Endodermal cell (in vitro differentiated cells): ENCODE data around the gene DAAM2. TPM values are rescaled to one million over a fixed set of nuclear protein-coding genes. Genes with fewer than 3 reads are reported as not detected.

Source experiments
- DNase-seq: peaks from one replicate; pipeline ENCODE4 v3.0.0-alpha.2; 2017
- H3K27ac ChIP-seq: 2 replicates; pipeline ENCODE4 v1.5.1; 2013; ENCODE audit warnings: mild to moderate bottlenecking, low read depth, low read length, moderate library complexity
- H3K27me3 ChIP-seq: 2 replicates; pipeline ENCODE4 v1.6.1; 2013; ENCODE audit warnings: mild to moderate bottlenecking, low read length, moderate library complexity; ENCODE audit not compliant: insufficient read depth, control insufficient read depth, poor library complexity, severe bottlenecking
- H3K36me3 ChIP-seq: 2 replicates; pipeline ENCODE4 v1.7.0; 2013; ENCODE audit warnings: mild to moderate bottlenecking, low read length, moderate library complexity; ENCODE audit not compliant: control insufficient read depth, insufficient read depth
- H3K4me1 ChIP-seq: one replicate; pipeline ENCODE4 v1.7.0; 2013; ENCODE audit warnings: low read length; ENCODE audit not compliant: control insufficient read depth, insufficient read depth
- H3K4me3 ChIP-seq: 2 replicates; pipeline ENCODE4 v1.5.1; 2013; ENCODE audit warnings: mild to moderate bottlenecking, low read length, moderate library complexity
- H3K9ac ChIP-seq: 2 replicates; pipeline ENCODE4 v1.6.1; 2013; ENCODE audit warnings: mild to moderate bottlenecking, low read length, moderate library complexity; ENCODE audit not compliant: poor library complexity, severe bottlenecking; ENCODE audit errors: extremely low read depth
- H3K9me3 ChIP-seq: 2 replicates; pipeline ENCODE4 v1.6.1; 2013; ENCODE audit warnings: mild to moderate bottlenecking, low read length, moderate library complexity; ENCODE audit not compliant: control insufficient read depth
- H3K27ac Mint-ChIP-seq: 2 replicates; pipeline ENCODE4 v1.8.0; 2020; ENCODE audit warnings: mixed read lengths
- H3K27me3 Mint-ChIP-seq: 2 replicates; pipeline ENCODE4 v1.8.0; 2021; ENCODE audit warnings: mild to moderate bottlenecking, mixed read lengths; ENCODE audit not compliant: insufficient read depth
- H3K36me3 Mint-ChIP-seq: 2 replicates; pipeline ENCODE4 v1.8.0; 2020; ENCODE audit warnings: low read depth, mixed read lengths
- H3K4me1 Mint-ChIP-seq: 2 replicates; pipeline ENCODE4 v1.8.0; 2020; ENCODE audit warnings: mixed read lengths
- H3K4me3 Mint-ChIP-seq: 2 replicates; pipeline ENCODE4 v1.8.0; 2020; ENCODE audit warnings: mild to moderate bottlenecking, moderate library complexity, mixed read lengths
- H3K9me3 Mint-ChIP-seq: 2 replicates; pipeline ENCODE4 v1.8.0; 2020; ENCODE audit warnings: mild to moderate bottlenecking, mixed read lengths
- CTCF ChIP-seq: fragments of 200-600 bp; sonication (generic); conservative IDR thresholded peaks from 2 replicates; pipeline ENCODE4 v1.5.0; 2021; ENCODE audit warnings: antibody characterized with exemption, mild to moderate bottlenecking
- WGBS, 2 experiments: methylation state at CpG; one replicate each; pipeline versions ENCODE4 v1.1.5 to v1.1.7; 2013; ENCODE audit warnings: missing lambda C conversion rate in 2 of 2, mixed read lengths in 1 of 2; ENCODE audit not compliant: insufficient coverage in 1 of 2, insufficient read length in 1 of 2; 5-methylcytosine and 5-hydroxymethylcytosine counted together
- total RNA-seq, 2 donors: library from RNA; stranded (reverse); fragmentation: NEBNext Ultra II Directional in 1 of 2; extraction: Animal tissue kit (Norgen Biotek cat#: 25700) in 1 of 2; gene quantifications; 2 replicates in 1 of 2; 3 replicates in 1 of 2; pipeline ENCODE4 v1.2.1, GENCODE V29; 2021

DAAM2 gene
- total RNA-seq, 2 donors from 2014 or later, result 0.33 to 1.2 TPM

- TF ChIP-seq CTCF, result no peak
- WGBS, 2 experiments, result 80 to 84% methylated on average over 1 to 6 of the region's 6 CpGs
Observed at GRCh38 chr6:39924283-39924682, 132.1 kb downstream of the DAAM2 start.

DNA sequence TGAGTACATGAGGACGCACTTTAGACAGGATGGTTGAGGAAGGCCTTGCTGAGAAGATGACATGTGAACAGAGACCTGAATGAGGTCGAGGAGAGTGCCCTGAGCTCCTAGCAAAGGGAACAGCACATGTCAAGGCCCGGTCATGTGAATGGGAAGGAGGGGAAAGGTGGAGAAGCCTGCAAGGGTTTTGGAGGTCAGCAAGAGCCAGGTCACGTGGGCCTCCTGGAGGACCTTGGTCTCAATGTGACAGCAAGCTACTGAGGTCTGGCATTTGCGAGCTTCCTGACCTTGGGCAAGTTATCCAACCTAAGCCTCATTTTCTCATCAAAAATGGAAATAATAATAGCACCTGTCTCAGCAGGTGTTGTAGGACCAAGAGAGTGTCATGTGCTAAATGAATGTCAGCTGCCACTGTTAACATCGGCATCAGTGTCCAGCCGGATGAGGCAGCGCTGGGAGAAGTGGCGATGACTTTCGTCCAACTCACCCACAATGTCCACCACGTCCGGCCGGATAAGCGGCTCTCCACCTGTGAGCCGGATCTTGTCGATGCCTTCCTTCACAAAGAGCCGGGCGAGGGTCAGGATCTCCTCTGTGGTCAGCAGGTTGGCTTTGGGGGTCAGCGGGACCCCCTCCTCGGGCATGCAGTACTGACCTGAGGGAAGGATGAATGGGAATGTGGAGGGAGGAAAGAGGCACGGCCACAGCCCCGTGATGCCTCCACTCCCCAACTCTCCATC, 133.2 kb downstream of the DAAM2 start:
- Histone ChIP-seq H3K4me1 (no peaks in the 10 kb centered on the region), H3K36me3 (no peaks in the 10 kb centered on the region), H3K27me3 (no peaks in the 10 kb centered on the region), H3K9ac (no peak overlapping the region), H3K4me3 (no peak overlapping the region), H3K27ac (no peak overlapping the region), H3K9me3 (no peaks in the 10 kb centered on the region)
- DNase-seq, result no peak
- H3K27me3 Mint-ChIP-seq, result no peaks in the 10 kb centered on the region
- no peak overlapping the region for H3K4me3 Mint-ChIP-seq
- 92 to 93% methylated on average over 5 to 21 of the region's 22 CpGs for WGBS, 2 experiments
- H3K4me1 Mint-ChIP-seq, result peaks cover 7% of the 10 kb centered on the region
- no peak for TF ChIP-seq CTCF
- H3K9me3 Mint-ChIP-seq, result peaks cover 4% of the 10 kb centered on the region
- no peak overlapping the region for H3K27ac Mint-ChIP-seq
- H3K36me3 Mint-ChIP-seq, result peaks cover 36% of the 10 kb centered on the region

More at GRCh38 chr6:39924283-39924682, 132.1 kb downstream of the DAAM2 start:
- H3K36me3 ChIP-seq, result no peaks in the 10 kb centered on the region
- no peak overlapping the region for H3K4me3 Mint-ChIP-seq
- no peaks in the 10 kb centered on the region for H3K9me3 ChIP-seq
- peaks cover 4% of the 10 kb centered on the region for H3K9me3 Mint-ChIP-seq
- no peaks in the 10 kb centered on the region for H3K27me3 ChIP-seq
- peaks cover 4% of the 10 kb centered on the region for H3K4me1 Mint-ChIP-seq
- H3K4me1 ChIP-seq, result no peaks in the 10 kb centered on the region
- peaks cover 43% of the 10 kb centered on the region for H3K36me3 Mint-ChIP-seq
- no peak overlapping the region for H3K27ac Mint-ChIP-seq
- H3K27me3 Mint-ChIP-seq, result no peaks in the 10 kb centered on the region
- H3K4me3 ChIP-seq, result no peak overlapping the region
- H3K27ac ChIP-seq, result no peak overlapping the region
- H3K9ac ChIP-seq, result no peak overlapping the region
- no peak for DNase-seq

DNA sequence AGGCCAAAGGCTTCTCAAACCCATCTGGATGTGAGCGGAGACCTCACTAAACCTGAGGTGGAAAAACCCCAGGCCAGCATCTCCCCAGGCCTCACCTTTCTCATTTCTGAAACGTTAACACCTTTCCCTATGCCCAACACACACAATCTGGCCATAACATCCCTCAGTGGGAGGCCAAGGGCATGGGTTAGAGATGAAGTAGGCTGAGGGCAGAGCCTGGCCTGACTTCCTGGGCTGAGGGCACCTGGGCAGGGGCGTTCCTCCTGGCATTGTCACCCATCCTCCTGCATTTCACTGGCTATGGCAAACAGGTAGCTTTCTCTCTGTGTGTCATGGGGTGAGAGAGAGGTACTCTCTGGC, 133.7 kb downstream of the DAAM2 start:
- Mint-ChIP-seq H3K27ac (no peak overlapping the region), H3K4me3 (no peak overlapping the region), H3K36me3 (peaks cover 35% of the 10 kb centered on the region), H3K27me3 (no peaks in the 10 kb centered on the region), H3K4me1 (peaks cover 7% of the 10 kb centered on the region), H3K9me3 (peaks cover 4% of the 10 kb centered on the region)
- H3K4me3 ChIP-seq, result no peak overlapping the region
- DNase-seq, result no peak
- H3K9ac ChIP-seq, result no peak overlapping the region
- H3K27me3 ChIP-seq, result no peaks in the 10 kb centered on the region
- no peak overlapping the region for H3K27ac ChIP-seq
- no peaks in the 10 kb centered on the region for H3K36me3 ChIP-seq
- TF ChIP-seq CTCF, result no peak
- H3K9me3 ChIP-seq, result no peaks in the 10 kb centered on the region
- H3K4me1 ChIP-seq, result no peaks in the 10 kb centered on the region
- WGBS, 2 experiments, result 94% methylated on average over 3 of the region's 3 CpGs; no CpG with 5 or more reads in 1 of the 2 experiments
